DMS 273 (cell line): ENCODE results near the gene GPR37L1.
A peak's percentile ranks its signal among the peaks of the same experiment; 100 is the strongest.

Experiments used
- DNase-seq: peaks from one replicate; lab custom pipeline; 2025; ENCODE audit not compliant: unreplicated experiment; lab: John Stamatoyannopoulos, UW

Gene GPR37L1

DNA sequence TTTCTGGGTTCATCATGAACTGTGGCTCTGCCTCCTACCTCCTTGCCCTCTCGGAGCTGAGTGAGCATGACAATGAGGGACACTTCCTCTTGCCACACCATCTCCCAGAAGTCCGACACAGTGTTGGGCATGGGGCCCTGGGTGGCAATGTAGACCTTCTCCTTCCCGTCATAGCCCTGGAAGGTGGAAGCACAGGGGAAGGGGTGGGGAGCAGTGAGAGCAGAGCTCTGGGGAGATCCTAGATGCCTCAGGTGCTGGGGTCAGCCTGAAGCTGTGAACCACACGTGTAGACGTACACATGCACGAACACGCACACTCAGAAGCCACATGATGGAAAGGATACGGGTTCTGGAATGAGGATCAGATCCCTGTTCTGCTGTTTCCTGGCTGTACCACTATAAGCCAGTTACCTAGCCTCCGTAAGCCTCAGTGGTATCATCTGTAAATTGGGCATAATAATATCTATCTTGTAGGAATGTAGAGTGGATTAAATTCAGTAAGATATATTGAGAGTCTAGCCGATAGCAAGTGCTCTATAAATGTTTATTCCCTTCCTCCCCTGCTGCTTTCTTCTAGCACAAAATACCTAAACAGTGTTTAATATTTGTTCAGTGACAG is 31.5 kb downstream of the GPR37L1 start:
- no peak for DNase-seq

DNA sequence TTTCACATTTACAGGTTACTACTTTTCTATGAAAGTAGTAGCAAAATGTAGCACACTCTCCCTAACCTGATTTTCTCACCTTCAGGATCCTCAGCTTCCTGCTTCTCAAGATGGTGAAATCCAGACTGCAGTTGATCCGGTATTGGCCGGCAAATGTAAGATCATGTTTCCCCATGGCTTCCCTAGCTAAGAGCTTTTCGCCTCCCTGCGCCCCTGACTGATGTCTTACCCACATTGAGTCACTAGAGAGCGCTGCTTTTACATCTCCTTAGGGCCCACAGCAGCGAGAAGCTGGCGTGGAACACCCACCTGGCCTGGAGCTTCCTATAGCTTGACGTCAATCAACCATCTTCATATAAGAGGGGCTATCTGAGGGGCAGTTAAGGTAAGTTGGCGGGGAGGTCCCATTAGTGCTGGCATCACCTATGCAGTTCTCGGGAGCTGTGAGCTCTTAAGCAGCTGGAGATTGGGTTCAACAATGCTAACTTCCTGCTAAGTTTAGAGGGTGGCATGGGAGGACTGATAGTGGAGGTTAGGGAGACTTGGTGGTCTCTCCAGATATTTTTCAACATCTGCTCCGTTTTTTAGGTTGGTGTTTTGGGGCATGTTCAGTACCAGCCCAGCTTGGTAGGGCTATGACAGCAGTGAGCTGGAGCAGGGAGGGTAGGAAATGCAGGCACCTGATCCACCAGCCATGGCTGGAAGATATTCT is 32.2 kb downstream of the GPR37L1 start:
- peak; percentile 90 for DNase-seq

DNA sequence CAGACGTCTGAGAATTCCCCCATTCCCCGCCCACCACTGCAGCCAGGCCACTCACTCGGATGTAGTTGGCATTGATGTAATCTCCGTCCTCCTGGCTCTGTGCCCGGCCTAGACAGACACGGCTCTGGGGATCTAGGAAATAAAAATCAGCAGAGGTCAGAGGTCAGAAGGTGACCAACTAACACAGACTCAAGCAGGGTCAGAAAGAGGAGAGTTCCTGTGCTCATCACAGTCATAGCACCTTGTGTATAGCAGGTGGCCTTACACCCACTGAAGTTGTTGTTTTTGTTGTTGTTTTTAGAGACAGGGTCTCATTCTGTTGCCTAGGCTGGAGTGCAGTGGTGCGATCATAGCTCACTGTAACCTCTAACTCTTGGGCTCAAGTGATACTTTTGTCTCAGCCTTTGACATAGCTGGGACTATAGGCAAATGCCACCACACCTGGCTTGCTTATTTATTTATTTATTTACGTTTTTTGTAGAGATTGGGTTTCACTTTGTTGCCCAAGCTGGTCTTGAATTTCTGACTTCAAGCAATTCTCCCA is 32.8 kb downstream of the GPR37L1 start:
- DNase-seq: peak; percentile 70

DNA sequence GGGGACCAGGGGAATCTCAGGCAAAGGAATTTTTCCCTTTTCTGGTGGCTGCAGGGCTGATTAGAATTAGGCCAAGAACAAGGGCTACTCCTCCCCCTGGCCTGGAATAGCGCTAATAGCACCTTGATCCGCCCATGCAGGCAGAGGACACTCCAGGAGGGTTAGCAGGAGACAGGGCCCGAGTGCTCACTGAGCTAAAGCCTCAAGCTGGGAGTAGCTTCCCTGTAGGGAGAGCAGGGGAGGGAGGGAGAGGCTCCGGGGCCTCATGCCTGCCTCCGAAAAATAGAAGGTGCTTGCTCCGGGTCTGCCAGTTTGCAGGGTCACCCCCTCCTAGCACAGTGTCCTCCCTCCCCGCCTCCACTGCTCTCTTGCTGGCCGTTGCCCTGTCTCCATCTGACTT is 33.9 kb downstream of the GPR37L1 start:
- DNase-seq: no peak

DNA sequence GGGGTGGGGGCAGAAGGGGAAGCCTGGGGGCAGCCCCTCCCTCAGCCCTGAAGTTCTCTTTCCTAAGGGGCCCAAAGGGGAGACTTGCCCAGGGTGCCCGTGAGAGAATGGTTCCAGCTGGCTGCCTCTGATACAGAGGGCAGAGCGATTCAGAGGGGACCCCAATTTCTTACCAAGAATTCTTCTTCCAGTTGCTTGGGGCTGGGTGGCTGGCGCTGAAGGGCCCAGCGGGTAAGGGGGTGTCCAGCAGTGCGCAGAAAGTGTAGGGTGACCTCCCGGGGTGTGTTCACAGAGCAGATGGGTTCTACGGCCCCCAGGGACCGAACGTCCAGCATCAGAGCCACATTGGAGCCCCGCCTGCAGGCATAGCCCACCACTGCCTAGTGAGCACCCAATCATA is 35.2 kb downstream of the GPR37L1 start:
- DNase-seq: no peak

DNA sequence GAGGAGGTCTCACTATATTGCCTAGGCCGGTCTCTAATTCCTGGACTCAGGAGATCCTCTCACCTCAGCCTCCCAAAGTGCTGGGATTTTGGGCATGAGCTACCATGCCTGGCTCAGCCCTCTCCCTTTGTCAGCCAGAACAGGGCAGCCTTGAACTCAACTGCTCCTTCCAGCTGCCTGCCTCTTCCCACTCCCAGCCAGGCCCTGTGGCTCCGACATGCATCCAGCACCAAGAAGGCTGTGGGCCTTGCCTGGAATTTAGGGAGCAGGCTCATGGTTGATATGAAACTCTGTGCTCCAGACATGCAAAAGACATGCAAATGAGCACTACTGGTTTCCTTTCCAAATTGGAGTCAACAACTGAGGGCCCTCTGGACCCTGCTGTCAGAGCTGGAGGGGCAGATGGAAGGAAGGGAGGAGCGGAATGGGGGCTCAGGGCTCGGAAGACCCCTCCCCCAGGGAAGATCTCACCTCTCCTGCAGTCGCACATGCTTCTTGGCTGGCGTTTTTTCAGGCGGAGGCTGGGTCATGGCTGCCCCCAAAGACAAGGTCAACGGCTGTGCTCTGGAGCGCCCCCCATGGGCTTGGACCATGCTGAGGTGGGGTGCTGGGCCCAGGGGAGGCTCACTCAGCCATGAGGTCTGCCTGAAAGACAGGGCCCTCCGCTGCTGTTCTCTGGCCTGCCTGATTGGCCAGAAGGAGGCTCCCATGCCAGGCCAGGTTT is 36.3 kb downstream of the GPR37L1 start:
- no peak for DNase-seq

DNA sequence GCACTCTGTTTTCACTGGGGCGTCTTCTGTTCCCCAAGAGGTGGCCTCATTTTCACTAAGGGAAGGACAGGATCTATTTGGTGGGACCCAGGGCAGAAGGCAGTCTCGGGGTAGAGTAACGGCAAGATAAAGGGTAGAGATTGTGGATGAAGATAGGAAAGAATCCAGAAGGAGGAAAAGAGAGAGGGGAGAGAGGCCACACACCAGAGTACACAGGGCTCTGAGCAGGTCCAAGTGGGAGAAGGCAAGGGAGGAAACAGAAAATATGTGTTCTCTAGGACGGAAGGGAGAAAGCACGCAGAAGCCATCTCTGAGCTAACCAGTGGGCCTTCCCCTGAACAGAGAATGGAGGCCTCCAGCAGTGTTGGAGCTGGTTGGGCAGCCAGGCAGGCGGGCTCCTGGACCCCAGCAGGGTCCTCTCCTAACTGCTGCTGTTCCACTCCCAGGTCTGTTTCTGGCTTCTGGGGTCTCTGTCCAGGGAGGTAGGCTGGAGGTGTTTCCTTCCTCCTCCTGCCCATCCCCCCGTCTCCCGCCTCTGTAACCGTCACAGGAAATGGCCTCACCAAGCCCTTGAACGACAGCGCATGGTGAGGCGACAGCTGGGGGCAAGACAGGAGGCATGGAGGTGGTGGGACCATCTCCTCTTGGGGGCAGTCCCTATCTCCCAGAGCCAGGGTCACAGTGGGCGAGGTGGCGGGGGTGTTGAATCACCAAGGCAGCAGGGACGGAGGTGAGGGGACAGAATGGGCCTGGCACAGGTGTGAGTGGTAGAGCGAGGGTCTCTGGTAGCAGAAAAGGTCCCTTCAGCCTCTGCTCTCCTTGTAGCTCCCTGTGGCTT is 37.0 kb downstream of the GPR37L1 start:
- no peak for DNase-seq

DNA sequence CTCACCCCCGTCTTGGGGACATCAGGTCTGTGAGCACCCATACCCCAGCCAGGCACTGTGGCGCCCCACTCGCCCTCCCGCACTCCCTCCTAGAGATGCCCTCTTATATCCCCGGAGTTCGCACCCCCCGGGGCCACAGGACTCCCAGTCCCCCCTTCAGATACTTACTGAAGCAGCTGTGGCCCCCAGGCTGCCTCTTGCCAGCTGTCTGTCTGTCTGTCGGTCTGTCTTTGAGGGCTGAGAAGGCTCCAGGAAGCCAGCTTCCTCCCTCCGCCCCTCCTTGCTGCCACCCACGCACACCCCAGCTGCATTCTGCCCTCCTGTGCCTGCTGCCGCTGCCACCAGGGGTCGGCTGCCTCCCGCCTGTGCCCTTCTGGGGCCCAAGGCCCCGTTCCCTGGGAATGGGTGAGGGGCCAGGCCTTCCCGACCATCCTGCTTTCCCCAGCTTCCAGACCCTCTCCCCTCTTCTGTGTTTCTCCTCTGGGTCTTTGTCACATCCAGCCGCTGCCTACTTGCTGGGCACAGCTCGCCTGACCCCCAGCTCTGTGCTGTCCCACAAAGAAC is 37.7 kb downstream of the GPR37L1 start, which contains the start of gene PTPN7:
Gene PTPN7, minus strand, starts transcription at position 226 of the 564 bp plus-strand sequence. CDS start 1,200 bp downstream, outside the sequence.
- DNase-seq: peak; percentile 81

DNA sequence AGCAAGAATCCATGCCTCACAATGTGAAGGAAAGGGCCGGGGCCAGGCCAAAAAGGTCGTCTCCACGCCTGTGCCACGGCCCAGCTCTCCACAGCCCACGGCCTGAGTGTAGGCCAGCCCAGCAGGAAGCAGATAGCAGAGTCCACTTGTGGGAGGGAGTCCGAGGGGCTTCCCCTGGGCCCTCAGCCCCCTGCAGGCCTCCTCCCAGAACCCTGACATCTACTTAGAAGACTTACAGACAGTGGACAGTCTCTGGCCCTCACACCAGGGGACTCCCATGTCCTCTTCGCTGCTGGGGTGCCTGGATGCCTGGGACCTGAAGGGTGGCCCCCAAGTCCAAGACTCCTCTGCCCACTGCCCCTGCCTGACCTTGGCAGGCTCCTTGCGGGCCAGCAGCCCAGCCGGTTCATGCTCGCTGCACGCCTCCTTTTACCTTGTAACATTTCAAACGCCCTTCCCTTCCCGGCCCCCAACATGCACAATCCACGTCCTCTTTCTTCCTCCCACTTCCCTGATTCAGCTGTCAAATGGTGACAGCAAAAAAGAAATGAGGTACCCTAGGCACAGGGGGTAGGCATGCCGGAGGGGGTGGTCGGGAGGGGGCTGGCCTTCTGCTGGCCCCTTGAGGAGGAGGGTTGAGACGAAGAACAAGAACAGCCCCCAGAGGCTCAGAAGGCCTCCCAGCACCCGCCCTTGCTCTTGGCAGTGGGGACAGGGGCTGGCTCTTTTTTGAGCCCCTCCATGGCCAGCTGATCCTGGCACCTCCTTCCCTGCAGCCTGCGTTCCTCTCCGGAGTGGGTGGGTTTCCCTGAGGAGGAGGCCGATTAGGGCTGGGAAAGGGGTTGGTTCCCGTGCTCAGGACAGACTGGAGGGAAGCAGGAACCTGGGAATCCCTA is 38.7 kb downstream of the GPR37L1 start:
- no peak for DNase-seq

DNA sequence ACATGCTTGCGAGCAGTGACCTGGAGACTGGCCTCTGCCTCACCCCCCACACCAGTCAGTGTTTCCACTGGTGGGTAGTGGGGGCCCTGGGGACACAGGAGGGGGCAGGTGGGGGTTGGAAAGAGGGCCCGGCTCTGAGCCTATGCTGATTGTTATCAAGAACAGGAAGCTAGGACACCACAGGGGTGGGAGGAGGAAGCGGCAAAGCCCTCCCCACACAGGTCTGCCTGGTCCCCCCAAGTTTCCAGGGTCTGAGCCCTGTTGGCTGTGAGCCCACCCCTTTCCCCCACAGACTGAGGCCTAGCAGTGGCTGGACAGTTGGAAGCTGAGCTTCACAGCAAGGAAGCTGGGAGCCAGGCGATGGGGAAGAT is 39.3 kb downstream of the GPR37L1 start:
- DNase-seq: no peak

DNA sequence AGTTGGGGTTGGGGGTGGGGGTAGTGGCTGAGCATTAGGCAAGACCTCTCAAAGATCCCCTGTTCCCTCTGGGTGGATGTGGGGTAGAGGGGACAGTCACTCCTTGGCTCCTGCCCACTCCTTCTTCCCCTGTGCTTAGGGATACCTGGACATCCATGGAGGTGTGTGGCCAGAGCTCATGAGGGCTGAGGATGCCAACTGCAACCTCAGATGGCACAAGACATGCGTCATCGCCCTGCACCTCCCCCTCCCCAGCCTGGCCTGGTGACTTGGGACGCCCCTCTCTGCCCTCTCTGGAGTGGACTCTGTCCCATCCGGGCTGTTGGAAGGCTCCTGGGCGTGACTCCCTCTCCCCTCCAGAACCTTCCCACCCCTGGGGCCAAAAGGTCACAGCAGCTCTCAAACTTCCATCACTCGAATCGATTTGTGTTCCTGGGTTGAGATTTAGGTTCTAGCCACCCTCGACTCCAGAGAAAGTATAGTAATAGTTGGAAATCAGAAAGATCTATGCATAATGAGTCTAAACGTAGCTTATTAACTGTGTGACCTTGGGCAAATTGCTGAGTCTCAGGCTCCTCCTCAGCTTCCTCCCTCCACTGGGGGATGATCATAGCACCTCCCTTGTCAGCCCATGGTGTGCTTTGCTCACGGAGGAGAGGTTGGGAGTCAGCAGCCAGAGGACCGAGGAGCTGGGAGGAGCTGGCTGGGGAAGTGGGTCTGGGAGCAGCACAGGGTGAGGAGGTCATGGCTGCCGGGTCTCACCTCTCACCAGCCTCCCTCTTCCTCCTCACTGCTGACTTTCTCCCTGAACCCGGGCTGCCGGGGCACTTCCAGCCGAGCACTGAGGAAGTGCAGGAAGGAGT is 39.9 kb downstream of the GPR37L1 start:
- DNase-seq: no peak

DNA sequence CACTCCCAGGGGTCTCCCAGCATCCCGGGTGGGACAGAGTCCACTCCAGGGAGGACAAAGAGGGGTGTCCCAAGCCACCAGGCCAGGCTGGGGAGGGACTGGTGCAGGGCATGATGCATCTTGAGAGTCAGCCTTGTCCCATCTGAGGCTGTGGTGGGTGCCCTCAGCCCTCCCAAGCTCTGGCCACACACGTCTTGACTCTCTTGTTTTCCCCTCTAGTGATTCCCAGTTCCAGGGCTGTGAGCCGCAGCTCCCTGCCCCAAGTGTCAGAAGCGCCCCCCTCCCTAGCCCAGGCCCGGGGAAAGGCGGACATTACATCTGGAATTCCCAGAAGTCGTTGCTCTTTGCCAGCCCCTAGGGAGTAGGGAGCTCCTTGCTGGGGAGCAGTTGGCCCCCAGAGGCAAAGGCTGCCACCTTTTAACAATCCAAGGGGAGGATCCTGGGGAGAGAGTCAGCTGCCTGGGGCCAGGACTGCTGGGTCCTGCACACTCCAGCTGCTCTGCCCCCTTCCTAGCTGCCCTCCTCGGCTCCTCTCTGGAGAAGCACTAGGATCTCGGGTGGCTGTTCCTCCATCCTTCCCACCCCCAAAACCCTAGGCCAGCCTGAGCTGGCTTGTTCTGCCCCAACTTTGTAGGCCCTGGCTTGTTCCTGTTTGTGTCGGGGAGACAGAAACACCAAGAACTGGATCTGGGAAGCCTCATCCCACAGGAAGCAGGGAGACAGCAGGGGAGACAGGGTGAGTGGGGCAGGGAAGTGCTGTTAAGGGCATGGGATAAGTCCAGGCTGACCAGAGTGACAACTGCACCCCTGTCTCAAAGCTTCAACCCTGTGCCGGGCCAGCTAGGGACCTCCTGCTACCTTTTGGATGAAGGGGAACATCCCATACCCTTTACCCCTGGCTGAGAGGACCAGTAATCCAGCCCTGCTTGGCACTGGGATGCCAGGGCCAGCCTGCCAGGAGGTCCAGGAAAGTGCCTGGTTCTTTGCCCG is 40.9 kb downstream of the GPR37L1 start:
- DNase-seq: no peak

DNA sequence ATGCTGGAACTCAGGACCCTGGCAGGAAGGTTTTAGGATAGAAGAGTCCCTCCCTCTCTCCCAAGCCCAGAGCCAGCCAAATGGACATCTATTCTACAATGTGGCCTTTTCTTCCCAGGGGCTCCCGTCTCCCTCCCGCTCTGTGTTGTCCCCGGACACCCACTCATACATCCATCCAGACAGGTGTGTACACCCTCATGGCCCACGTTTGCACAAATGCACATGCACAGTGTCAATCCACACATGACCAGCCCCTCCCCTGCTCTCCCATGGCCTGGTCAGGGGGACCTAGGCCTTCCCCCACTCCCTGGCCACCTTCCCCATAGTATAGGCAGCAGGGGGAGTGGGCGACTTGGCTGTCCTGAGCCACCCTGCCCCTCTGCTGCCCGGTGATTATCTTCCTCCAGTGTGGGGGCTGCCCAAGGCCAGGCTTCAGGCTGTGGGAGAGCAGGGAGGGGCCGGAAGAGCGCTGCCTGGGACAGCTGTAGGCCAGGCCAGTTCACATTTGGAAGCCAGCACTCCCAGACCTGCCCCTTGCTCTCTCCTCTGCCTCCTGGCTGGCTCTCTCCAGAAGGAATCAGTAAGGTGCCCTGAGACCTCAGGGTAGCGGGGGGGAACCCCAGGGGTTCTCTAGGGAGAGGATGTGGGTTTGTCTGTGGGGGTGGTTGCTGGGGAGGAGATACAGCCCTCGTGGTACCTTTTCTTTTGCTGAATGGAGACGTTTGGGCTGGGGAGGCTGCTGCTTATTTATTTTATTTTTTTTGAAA is 41.7 kb downstream of the GPR37L1 start:
- DNase-seq: no peak

DNA sequence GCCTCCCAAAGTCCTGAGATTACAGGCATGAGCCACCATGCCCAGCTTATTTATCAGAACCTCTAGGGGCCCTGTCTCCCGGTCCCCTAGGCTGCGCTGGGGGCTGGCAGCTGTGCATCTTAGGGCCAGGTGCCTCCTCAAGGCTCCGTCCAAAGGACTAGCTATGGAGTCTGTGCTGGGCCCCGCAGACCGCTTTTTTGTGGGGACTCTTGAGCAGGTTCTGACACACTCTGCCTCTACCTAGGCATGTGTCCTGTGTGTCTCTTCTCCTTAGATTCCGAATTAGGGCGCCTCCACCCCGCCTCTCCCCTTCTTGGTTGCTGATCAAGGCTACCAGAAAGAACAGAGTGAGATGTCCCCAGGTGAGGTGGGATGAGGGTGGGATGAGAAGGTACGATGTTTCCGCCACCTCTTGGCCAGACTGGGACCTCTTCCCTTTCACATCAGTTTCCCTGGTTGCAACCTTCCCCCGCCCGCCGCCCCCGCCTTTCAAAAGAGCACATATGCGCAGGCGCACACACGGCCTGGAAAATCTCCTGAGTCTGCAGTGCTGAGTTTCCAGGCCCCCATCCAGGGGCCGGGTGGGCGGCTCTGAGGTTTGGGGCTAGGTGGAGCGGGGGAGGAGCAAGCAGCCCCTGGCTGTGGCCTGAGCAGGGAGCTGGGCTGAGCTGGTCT is 42.7 kb downstream of the GPR37L1 start:
- DNase-seq: no peak

DNA sequence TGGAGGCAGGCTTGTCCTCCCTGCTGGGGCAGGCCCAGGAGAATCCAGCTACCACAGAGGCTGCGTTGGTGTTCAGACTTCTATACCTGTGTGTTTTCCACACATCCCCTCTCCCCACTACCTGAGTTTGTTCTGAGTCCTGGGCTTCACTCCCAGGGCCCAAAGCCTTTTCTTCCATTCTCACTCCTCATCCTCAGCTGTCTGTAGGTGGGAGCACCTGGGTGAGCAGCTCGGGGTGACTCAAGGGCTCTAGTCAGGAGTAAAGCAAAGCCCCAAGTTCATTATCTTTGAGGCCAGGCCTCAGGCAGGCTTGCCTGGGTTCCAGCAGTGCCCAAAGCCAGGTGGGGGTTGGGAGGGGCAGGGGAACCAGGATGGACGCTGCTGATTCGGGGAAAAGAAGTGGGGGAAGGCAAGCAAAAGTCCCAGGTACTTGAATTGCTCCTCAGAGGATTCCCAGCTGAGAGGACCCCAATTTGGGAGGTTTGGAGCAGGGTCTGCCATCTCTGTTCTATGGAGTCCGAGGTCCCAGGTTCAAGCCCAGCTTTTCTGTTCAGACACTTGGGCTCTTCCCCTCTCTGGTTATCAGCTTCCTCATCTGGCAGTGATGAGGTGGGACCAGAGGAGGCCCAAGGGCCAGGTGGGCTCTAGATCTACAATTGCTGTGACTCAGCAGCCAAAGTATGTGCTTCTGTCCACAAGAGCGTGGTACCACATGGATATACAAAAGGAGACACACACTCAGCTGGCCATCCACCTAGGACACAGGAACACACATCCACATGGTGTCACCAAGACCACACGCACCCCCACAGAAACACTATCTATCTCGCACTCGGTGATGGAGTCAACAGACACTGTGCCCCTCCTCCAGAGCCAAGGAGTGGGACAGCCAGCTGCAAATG is 43.5 kb downstream of the GPR37L1 start:
- DNase-seq: no peak
